Measurements from ENCODE around the gene BCAS3.
"Not testable (repeated sequence)": the region's sequence is repeated elsewhere in the genome, so short reads cannot be mapped to it uniquely, and the experiment has no call there.

The BCAS3 gene

GRCh38 chr17:61239327-61239726 is 561.7 kb downstream of the BCAS3 start:
- DNase-seq, result no peak

GRCh38 chr17:61239953-61240352 is 562.3 kb downstream of the BCAS3 start:
- DNase-seq, result no peak

- DNase-seq, result no peak
These were observed 563.3 kb downstream of the BCAS3 start for GRCh38 chr17:61240851-61241468.

GRCh38 chr17:61244988-61245387 is 567.3 kb downstream of the BCAS3 start:
- not testable (repeated sequence) for DNase-seq

- no peak for DNase-seq
These were observed 568.1 kb downstream of the BCAS3 start for GRCh38 chr17:61245706-61246135.

- DNase-seq, result no peak
These were observed 569.8 kb downstream of the BCAS3 start for GRCh38 chr17:61247439-61247838.

GRCh38 chr17:61248399-61248798 is 570.7 kb downstream of the BCAS3 start:
- no peak for DNase-seq

GRCh38 chr17:61249649-61250299 is 572.1 kb downstream of the BCAS3 start:
- no peak for DNase-seq

- DNase-seq, result no peak
These were observed 572.8 kb downstream of the BCAS3 start for GRCh38 chr17:61250335-61250890.

- DNase-seq, result peak; percentile 35 to 77
These were observed 574.6 kb downstream of the BCAS3 start for GRCh38 chr17:61251939-61252865.

GRCh38 chr17:61253362-61253761 is 575.7 kb downstream of the BCAS3 start:
- no peak for DNase-seq

GRCh38 chr17:61253937-61254574 is 576.4 kb downstream of the BCAS3 start:
- no peak for DNase-seq

GRCh38 chr17:61254904-61255303 is 577.3 kb downstream of the BCAS3 start:
- no peak for DNase-seq

- DNase-seq, result no peak
These were observed 578.0 kb downstream of the BCAS3 start for GRCh38 chr17:61255647-61256046.

GRCh38 chr17:61259360-61259759 is 581.7 kb downstream of the BCAS3 start:
- no peak for DNase-seq

- no peak for DNase-seq
These were observed 582.6 kb downstream of the BCAS3 start for GRCh38 chr17:61260071-61260797.

- DNase-seq, result no peak
These were observed 583.5 kb downstream of the BCAS3 start for GRCh38 chr17:61261001-61261637.

GRCh38 chr17:61265397-61265796 is 587.7 kb downstream of the BCAS3 start:
- DNase-seq, result no peak

- no peak for DNase-seq
These were observed 590.2 kb downstream of the BCAS3 start for GRCh38 chr17:61267847-61268246.

GRCh38 chr17:61275395-61275794 is 597.7 kb downstream of the BCAS3 start:
- DNase-seq, result no peak

- DNase-seq, result no peak
These were observed 599.2 kb downstream of the BCAS3 start for GRCh38 chr17:61276806-61277205.

Measured in CD4-positive, alpha-beta T cell treated with Interleukin-1 beta for 1 hour (primary cell).